GM18502 (cell line): ENCODE data around the gene LRP1.
A peak's percentile ranks its signal among the peaks of the same experiment; 100 is the strongest.

ENCODE experiments used
- ATAC-seq: cut with Tn5 transposase; IDR thresholded peaks from one replicate; pipeline ENCODE4 v1.9.1; 2021; ENCODE audit warnings: mild to moderate bottlenecking; ENCODE audit not compliant: unreplicated experiment, poor library complexity

LRP1 gene

DNA sequence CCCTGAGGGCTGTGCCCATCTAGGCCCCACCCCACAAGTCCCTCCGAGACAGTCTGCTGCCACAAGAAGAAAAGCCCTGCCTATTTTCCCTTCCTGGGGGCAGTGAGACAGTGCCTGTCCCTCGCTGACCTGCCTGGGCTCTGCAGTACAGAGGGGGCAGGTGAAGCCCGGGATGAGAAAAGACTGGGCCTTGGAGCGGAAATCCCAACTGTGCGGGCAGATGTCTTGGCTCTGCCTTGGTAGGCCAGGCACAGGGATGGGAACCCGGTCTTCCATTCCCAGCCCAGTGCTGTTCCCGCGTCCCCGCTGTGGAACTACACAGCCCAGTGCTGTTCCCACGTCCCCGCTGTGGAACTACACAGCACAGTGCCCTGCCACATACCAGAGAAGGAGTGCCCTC lies 75.5 kb downstream of the LRP1 start:
- ATAC-seq, result no peak

- ATAC-seq, result no peak
Observed at GRCh38 chr12:57204454-57204853, 76.2 kb downstream of the LRP1 start.

DNA sequence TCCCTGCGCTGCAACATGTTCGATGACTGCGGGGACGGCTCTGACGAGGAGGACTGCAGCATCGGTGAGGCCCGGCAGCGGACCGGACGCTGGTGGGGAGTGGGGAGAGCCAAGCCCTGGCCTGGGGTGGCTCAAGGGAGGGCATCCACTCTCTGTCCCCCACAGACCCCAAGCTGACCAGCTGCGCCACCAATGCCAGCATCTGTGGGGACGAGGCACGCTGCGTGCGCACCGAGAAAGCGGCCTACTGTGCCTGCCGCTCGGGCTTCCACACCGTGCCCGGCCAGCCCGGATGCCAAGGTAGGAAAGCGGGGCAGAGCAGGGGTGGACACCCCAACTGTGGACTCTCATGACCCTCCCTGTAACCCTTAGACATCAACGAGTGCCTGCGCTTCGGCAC lies 76.9 kb downstream of the LRP1 start:
- ATAC-seq, result no peak

DNA sequence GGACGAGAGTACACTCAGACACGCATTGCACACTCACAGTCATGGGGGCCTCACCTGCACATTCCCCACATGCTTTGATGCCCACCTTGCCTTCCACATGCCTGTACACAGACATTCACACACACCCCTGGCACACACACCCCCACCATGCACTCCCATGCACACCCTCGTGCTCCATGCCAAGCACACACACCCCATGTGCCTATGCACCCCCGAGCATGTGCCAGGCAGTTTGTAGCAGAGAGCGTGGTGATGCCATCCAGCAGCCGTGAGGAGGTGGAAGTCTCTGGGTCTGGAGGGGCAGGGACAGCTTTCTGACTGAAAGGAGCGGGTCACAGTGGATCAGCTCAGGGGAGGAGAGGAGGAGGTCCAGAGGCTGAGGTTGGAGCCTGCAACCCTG lies 77.6 kb downstream of the LRP1 start:
- ATAC-seq, result no peak

- no peak for ATAC-seq
Observed at GRCh38 chr12:57207731-57208630, 79.7 kb downstream of the LRP1 start.

GRCh38 chr12:57208631-57209282 lies 80.5 kb downstream of the LRP1 start:
- no peak for ATAC-seq

DNA sequence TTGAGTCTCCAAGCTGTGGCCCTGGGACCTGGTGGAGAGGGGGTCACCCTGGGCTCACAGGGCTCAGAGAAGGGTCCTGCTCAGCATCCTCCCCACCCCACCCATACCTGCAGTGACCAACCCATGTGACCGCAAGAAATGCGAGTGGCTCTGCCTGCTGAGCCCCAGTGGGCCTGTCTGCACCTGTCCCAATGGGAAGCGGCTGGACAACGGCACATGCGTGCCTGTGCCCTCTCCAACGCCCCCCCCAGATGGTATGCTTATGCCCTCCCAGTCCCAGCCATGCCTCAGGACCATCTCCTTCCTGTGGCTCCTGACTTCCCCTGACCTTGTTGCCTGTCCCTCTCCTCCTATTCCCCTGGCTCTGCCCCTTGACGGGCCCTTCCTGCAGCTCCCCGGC lies 81.6 kb downstream of the LRP1 start:
- ATAC-seq, result no peak

DNA sequence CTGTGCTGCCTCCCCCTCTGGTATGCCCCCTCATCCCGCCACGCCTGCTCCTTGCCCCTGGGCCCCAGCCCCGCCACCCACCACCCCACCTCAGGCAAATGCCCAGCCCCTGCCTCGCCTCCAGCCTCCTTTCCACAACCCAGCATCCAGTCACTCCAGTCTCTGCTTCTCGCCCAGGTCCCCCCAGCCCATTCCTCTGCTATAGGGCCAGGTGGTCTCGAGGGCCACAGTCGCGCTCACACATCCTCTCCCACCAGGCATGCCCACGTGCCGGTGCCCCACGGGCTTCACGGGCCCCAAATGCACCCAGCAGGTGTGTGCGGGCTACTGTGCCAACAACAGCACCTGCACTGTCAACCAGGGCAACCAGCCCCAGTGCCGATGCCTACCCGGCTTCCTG lies 82.2 kb downstream of the LRP1 start:
- no peak for ATAC-seq

GRCh38 chr12:57210926-57211692 lies 82.8 kb downstream of the LRP1 start:
- ATAC-seq, result no peak

GRCh38 chr12:57211791-57212700 lies 83.8 kb downstream of the LRP1 start:
- ATAC-seq, result no peak

DNA sequence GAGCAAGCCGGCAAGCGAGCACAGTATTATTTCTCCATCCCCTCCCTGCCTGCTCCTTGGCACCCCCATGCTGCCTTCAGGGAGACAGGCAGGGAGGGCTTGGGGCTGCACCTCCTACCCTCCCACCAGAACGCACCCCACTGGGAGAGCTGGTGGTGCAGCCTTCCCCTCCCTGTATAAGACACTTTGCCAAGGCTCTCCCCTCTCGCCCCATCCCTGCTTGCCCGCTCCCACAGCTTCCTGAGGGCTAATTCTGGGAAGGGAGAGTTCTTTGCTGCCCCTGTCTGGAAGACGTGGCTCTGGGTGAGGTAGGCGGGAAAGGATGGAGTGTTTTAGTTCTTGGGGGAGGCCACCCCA lies 84.4 kb downstream of the LRP1 start:
- no peak for ATAC-seq

DNA sequence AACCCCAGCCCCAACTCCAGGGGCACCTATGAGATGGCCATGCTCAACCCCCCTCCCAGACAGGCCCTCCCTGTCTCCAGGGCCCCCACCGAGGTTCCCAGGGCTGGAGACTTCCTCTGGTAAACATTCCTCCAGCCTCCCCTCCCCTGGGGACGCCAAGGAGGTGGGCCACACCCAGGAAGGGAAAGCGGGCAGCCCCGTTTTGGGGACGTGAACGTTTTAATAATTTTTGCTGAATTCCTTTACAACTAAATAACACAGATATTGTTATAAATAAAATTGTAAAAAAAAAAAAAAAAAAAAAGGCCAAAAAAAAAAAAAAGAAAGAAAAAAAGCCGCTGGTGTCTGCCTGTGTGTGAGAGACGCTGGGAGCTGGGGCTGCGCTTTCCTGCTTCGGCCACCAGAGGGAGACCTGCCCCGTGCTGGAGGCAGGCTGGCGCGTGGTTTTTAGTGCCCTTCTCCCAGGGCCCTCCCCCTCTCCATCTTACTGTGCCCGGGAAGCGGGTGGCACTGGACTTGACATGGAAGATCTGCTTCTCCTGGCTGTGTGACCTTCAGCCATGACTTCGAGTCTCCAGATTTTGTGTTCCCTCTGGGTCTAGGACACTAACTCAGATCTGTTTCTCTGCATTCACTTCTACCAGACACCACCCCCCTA lies 84.9 kb downstream of the LRP1 start:
- peak; percentile 55 for ATAC-seq

GRCh38 chr12:57213763-57214397 lies 85.6 kb downstream of the LRP1 start:
- ATAC-seq, result no peak

- no peak for ATAC-seq
Observed at GRCh38 chr12:57214398-57214781, 86.1 kb downstream of the LRP1 start.

- ATAC-seq, result no peak
Observed at GRCh38 chr12:57215065-57215464, 86.8 kb downstream of the LRP1 start.

- ATAC-seq, result peak; percentile 54
Observed at GRCh38 chr12:57215668-57216013, 87.4 kb downstream of the LRP1 start.

DNA sequence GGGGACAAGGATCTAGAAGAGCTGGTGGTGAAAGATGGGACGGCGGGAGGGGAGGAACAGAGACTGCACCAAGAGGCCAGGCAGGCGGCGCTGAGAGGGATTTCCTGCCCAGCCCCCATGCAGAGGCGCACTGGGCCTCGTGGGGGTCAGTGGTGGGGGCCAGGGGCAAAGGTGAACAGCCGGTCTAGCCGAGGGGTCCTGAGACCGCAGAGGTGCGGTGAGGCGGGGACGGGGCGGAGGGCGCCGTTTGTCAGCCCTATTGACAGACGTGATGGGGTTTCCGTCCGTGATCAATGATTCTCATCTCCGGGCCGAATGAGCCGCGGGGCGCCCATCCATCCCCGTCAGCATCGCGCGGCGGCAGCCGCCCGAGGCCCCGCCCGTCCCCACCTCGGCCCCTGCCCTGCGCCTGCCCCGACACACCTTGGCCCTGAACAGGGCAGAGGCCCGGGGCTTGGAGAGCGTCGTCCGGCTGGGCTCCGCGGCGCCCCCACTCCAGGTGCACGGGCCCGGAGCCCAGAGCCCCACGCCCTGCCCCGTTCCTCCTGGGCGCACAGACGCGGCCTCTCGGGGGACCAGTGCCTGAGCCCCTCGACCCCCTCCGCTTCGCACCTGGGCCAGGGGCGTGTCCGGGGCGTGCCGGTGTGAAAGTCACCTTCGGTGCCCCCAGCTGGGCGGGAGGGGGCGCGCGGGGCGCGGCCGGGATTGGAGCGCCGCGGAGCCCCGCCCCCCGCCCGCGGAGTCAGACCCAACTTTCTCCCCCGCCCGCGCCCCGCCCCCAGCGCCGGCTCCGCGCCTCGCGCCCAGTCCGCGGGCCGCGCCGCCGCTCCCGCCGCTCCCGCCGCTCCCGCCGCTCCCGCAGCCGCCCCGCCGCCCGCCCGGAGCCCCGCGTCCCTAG lies 88.0 kb downstream of the LRP1 start, which contains the start of gene NXPH4:
NXPH4 (plus strand) TSS at position 781 of the 898 bp plus-strand sequence. CDS start 176 bp downstream, outside the sequence.
- ATAC-seq, result peak; percentile 27
